IPS-11a (cell line): Measurements from ENCODE around the gene SH3RF3.

ENCODE experiments used
- H3K4me3 ChIP-seq: one replicate; pipeline ENCODE4 v1.5.1; 2013; ENCODE audit warnings: low read depth, low read length, control low read depth

The SH3RF3 gene

DNA sequence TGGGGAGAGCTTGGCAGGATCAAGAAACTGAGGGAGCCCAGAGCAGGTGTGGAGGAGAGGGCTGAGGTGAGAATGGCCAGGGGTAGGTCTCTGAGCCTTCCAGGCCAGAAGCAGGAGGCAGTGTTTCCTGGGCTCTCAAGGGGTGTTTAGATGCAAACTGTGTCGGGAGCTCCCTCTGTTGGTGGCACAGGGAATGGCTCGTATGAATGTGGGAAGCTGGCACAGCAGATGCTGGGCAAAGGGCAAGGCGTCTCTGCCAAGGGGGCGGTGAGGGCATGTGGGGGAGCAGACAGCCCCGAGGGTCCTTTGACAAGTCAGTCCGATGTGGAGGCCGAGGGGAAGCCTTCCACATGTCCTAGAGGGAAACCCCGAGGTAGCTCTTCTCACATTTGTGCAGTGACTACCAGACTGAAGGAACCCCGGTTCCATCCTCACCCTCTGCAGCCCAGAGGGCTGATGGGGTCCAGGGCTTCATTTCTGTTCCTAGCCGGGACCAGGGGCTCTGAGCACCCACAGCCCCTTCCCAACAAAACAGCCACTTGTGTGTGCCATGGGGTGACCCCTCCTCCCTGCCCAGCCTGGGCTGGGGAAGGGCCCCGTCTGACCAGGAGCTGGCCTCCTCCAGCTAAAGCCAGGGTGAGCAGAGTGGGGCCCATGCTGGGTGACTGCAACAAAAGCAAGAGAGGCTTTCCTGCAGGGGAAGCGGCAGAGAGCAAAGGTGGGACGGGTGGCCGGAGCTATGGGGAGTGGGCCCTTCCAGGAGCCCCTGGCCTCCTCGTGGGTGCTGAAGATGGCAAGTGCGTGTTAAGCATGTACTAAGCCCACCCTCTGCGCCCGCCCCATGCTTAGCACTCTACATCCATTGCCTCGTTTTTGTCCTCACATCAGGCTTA is 381.4 kb downstream of the SH3RF3 start:
- no peak overlapping the region for H3K4me3 ChIP-seq

DNA sequence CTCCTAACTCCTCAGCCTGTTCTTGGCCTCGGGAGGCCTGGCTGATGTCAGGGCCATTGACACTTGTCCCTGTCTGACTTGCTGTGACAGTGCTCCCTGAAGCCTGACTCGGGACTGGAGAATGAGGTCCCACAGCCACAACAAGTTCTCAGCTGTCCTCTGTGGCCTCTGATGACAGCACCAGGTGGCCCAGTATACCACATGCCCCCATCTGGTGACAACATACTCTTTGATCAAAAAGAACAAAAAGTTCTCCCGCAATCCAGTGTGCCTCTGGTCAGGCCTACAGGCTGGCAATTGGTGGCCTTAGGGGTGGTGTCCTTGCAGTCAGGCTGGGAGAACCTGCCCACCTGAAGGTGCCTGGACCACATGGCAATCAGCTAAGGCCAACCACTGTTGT is 382.2 kb downstream of the SH3RF3 start:
- no peak overlapping the region for H3K4me3 ChIP-seq

DNA sequence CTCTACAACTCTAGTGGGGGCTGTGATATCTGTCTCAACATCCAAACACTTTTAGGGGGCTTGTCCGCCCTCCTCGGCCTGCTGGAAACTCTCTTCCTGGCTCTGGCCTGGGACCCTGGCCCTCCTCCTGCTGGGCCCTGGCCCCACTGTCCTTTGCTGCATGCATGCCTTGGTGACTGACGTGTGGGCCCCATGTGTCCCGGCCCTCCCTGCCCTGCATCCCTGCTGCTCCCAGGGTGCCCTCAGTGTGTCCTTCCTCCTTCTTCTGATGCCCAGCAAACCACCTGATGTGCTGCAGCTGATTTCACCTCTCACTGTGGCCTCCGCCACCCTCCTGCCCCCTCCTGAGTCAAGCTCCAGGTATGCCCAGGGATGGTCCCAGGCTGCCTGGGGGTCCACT is 383.1 kb downstream of the SH3RF3 start:
- no peak overlapping the region for H3K4me3 ChIP-seq

DNA sequence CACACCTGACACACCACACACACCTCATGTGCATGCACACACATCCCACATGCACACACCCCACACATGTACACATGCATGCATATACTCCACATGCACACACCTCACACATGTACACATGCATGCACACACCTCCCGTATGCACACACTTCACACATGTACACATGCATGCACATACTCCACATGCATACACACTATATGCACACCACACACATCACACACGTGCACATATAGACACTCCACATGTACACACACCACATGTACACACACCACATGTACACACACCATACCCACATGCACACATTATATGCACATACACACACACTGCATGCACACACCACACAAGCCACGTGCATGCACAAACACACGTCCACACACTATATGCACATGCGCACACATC is 384.2 kb downstream of the SH3RF3 start:
- no peak overlapping the region for H3K4me3 ChIP-seq

DNA sequence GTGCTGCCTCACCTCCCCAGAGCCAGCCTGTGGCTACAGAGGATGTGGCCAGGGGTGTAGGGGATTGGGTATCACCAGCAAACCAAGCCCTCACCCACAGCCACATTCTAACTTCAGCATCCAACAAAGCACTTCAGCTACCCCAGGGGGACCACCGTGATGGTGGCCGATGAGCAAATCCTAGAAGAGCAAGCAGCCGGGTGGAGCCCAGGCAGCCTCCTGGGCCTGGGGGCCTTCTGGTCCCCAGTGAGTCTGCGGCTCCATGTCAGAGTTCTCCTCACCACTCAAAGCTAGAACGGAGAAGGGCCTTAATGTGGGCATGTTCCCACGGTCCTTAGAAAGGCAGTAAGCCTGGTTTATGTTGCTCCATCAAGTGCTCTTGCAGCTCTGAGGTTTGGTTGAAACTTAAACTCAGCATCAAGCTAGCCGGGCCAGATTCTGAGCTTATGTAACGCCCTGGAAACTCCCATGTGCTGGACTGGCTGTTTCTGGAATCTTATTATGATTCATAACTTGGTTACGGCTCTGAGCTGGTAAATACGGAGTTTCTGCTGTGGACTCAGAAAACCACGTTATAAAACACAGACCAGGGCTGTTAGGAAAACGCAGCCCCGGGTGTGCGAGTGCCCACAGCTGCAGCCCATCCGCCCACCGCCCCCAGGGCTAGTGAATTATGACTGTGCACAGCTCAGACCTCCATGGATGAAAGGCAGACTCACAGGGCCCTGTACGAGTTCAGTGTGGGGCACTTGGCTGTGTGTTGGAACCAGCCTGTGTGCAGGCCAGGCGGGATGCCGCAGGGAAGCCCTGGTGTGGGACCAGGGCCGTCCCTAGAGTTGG is 385.0 kb downstream of the SH3RF3 start:
- no peak overlapping the region for H3K4me3 ChIP-seq

DNA sequence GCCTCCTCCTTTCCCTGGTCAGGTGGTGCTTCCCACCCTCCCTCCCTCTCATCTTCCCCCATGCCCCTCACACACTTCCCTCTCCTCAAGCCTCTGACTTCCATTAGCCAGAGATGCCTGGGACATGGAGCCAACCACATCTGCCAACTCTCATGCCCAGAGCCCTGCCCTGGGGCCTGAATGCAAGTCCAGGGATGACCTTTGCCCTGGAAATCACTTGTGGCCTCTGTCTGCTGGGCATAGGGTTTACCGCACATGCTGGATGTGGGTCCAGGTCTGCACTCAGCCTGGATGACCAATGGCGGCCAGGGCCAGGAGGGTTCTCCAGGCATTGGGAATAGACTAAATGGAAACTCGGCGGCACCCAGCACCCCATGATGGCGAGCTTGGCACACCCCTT is 385.9 kb downstream of the SH3RF3 start:
- H3K4me3 ChIP-seq, result no peak overlapping the region

- no peak overlapping the region for H3K4me3 ChIP-seq
Measured at GRCh38 chr2:109516445-109517117, 387.6 kb downstream of the SH3RF3 start.

DNA sequence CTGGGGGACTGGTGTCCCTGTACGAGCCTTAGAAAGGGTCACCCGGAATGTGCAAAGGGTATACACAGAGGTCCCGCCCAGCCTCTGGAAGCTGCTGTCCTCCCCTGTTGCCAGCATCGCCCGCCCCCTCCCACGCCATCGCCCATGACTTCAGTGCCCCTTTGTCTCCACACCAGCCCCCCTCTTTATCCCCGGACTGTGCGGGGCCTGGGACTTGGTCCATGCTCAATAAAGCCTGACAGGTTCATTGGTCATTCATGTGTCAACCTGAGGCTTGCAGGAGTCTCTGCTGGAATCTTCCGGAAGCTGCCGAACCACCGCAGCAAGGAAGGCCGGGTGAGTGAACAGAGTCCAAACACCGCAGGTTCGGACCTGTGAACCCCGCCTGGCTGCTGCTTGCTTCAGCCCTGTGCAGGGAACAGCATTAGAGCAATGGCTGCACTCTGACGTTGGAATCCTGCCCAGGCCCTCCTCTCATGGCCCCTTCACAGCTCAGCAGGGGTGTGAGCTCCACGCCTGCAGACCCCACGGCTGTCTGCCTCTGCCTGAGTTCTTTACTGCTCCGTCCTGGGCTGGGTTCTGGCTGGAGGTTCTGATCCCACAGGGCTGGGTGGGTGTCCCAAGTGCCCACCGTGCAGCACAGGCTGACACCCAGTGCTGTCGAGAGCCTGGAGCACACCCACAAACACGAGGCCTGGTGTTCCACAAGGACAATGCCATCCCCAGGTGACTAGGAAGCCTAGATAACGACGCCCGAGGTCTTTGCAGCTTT is 388.3 kb downstream of the SH3RF3 start:
- H3K4me3 ChIP-seq, result no peak overlapping the region

- H3K4me3 ChIP-seq, result no peak overlapping the region
Measured at GRCh38 chr2:109519513-109519912, 390.5 kb downstream of the SH3RF3 start.

DNA sequence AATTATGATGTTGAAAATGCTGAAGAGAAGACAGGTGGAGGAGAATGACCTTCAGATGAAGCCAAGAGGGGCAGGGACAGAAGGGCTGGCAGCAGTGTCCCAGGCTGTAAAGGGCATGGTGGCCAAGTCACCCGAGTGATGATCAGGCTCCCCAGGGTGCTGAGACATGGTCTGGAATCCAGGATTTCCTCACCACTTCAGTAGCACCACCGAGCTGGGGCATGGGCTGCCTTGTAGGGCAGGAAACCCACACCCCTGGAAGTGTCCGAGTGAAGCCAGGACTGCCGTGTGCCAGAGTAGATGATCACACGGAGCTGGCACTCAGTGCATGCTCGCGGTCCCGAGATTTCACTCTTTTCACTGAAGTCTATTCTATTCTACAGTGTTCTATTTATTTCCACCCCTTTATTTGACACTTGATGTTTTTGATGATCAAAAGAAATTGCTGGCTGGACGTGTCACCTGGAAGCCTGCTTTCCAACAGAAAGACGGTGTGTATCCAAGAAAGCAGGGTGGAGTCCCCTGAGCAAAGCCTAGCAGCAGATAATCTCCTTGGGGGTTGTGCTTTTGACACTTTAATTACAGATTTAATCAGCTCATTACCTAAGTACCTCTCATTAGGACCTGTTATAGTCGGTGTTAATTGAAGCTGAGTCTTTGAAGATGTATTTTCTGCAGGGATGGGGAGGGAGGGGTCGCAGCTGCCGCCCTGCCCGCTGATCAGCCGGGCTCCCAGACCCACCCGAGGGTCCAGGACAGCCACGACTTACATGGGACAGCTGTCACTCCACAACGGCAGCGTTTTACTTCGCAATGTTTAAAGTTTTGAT is 392.4 kb downstream of the SH3RF3 start:
- no peak overlapping the region for H3K4me3 ChIP-seq

DNA sequence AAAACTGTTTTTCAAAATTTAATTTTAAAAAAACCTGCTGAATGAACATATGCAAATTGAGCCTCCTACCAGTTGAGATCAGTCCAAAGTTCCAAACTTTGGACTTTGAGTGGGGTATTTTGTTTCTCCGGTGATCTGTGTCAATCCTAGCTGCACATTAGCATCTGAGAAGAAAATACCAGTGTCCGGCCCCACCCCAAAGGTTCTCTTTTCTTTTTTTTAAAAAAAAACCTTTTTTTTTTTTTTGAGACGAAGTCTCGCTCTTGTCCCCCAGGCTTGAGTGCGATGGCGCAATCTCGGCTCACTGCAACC is 393.0 kb downstream of the SH3RF3 start:
- H3K4me3 ChIP-seq, result no peak overlapping the region

DNA sequence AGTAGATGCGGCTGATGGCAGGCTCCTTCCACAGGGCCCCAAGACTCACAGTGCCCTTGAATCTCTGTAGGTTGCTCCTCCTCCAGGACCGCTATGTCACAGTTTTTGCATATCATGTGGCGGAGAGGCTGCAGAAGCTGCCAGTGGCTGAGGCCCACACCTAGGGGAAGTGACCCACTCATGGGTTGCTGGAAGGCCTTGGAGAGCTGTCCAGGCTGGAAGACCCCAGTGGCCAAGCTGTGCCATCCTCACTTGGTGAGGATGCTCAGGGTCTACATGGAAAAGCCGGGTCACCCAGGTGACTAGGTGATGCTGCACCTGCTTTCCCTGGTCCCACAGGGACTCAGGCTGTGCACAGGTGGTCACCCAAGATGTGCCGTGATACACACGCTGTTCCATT is 394.1 kb downstream of the SH3RF3 start:
- no peak overlapping the region for H3K4me3 ChIP-seq

- no peak overlapping the region for H3K4me3 ChIP-seq
Measured at GRCh38 chr2:109523536-109524361, 394.7 kb downstream of the SH3RF3 start.

DNA sequence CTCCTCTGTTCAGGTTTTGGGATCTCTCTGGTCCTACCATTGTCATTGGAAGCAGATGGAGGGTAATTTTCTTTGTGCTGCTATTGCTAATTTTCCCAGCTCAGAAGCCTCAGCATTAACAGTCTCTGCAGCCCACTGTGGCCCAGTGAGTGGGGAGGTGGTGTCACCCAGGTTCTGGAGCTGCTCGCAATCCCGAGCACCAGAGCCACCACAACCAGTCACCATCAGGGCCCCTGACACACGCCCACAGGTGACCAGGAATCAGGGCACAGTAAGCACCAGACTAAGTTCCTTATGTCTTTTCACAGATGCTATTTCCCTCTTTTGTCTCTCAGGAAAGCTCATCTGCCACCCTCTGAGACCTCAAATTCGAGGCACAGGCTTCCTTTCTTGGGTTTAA is 396.8 kb downstream of the SH3RF3 start:
- H3K4me3 ChIP-seq, result no peak overlapping the region

GRCh38 chr2:109526442-109526970 is 397.5 kb downstream of the SH3RF3 start:
- H3K4me3 ChIP-seq, result no peak overlapping the region

DNA sequence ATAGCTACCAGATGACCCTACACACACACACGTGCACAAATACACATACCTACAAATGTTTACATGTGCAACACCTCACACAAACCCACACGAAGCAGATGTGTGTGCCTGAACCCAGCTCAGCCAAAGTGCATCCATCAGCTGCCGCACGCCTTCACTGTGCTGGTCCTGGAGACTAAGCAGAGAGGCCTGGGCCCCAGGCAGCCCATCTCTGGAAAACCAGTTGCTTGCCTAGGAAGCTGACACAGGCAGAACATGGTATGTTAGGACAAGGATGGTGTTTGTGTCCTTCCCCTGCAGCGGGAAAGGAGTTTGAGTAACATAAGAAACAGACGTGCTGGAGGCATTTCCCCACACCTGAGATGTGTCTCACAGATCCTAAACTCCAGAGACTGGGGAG is 398.1 kb downstream of the SH3RF3 start:
- H3K4me3 ChIP-seq, result no peak overlapping the region

DNA sequence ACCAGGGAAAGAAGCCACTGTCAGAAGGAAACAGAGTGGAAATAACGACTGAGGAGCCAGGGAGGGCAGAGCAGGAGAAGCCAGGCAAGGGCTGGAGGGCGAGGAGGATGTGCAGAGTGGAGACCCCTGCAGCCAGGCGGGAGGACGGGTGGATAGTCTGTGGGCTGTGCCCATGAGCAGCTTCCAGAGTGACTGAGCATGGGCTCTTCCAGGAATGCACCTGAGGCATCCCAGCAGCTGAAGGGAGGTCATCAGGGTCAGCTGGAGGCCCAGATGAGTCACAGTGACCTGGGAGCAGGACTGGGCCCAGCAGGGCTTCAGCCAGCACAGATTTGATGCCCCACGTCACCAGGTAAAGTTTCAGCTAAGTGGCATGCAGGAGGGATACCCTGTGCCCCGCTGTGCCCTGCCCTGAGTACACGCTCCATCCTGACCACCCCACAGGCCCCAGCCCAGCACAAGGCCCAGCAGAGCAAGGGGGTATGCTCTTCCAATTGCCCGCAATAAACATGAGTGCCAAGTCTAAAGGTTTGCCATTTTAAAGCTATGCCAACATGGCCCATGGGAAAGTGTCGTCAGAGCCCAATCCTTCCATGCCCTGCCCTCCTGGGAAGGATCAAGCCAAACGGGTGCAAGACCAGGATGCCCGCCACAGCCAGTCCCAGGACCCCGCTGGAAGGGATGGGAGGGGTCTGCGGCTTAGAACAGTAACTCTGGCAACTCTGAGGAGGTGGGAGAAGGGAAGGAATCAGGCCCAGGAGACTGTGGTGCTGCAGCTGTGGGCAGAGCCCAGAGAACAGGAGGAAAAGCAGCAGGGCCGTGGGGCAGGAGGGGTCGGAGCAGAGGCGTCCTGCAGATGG is 399.1 kb downstream of the SH3RF3 start:
- no peak overlapping the region for H3K4me3 ChIP-seq
